Right lobe of liver (tissue), 6 donors: ENCODE results near the gene CKAP5. TPM values are rescaled to one million over a fixed set of nuclear protein-coding genes. Genes with fewer than 3 reads are reported as not detected.
"Not testable (repeated sequence)": the region's sequence is repeated elsewhere in the genome, so short reads cannot be mapped to it uniquely, and the experiment has no call there.

ENCODE experiments used
- ATAC-seq, 4 donors: fragments of 200-7000 bp; cut with Tn5 transposase; one replicate each; pipeline ENCODE4 v1.9.1; 2020; ENCODE audit warnings: mild to moderate bottlenecking in 4 of 4, moderate library complexity in 4 of 4
- DNase-seq, 3 donors: peaks; one replicate each; pipeline ENCODE4 v3.0.0-alpha.2; 2020
- H3K27ac ChIP-seq, 3 donors: fragments of 200-600 bp; one replicate each; pipeline ENCODE4 v1.8.0; 2022
- H3K27me3 ChIP-seq, 2 donors: fragments of 200-600 bp; one replicate each; pipeline ENCODE4 v1.8.0; 2022
- H3K36me3 ChIP-seq, 4 donors: fragments of 200-600 bp; sonication (generic) in 1 of 4; one replicate each; pipeline versions ENCODE4 v1.5.1 to v1.8.0; 2017 to 2022; ENCODE audit warnings: control low read depth in 1 of 4
- H3K4me1 ChIP-seq, 4 donors: fragments of 200-600 bp; sonication (generic) in 1 of 4; one replicate each; pipeline versions ENCODE4 v1.5.1 to v1.8.0; 2017 to 2022; ENCODE audit warnings: control low read depth in 1 of 4
- H3K4me3 ChIP-seq, 3 donors: fragments of 200-600 bp; one replicate each; pipeline ENCODE4 v1.8.0; 2022
- H3K9me3 ChIP-seq, 4 donors: fragments of 200-600 bp; sonication (generic) in 1 of 4; one replicate each; pipeline versions ENCODE4 v1.5.1 to v1.8.0; 2017 to 2022; ENCODE audit warnings: control low read depth in 1 of 4
- CTCF ChIP-seq, 4 donors: fragments of 200-600 bp in 3 of 4; fragments of 450-650 bp in 1 of 4; IDR thresholded peaks; one replicate each; pipeline versions ENCODE4 v1.5.1 to v1.8.0; 2016 to 2022; ENCODE audit warnings: antibody characterized with exemption in 4 of 4, mild to moderate bottlenecking in 2 of 4
- POLR2A ChIP-seq: fragments of 450-650 bp; IDR thresholded peaks from one replicate; pipeline ENCODE4 v1.6.1; 2017; ENCODE audit warnings: antibody characterized with exemption, mild to moderate bottlenecking
- WGBS: methylation state at CpG from one replicate; pipeline ENCODE4 v1.1.6; 2018; ENCODE audit warnings: low coverage, low lambda C conversion rate; ENCODE audit not compliant: insufficient coverage; ENCODE audit errors: missing lambda C conversion rate; 5-methylcytosine and 5-hydroxymethylcytosine counted together
- intact Hi-C, 2 donors: fragments of 100-400 bp; cut with DNase I; formaldehyde crosslinking; loops; one replicate each; pipeline versions ENCODE4 v1.11.2 to v1.14.1; 2022
- total RNA-seq, 6 experiments: library from RNA; depleted of rRNA in 2 of 6; stranded (reverse); fragments of >200 nt in 2 of 6; fragmentation: NEBNext Ultra II Directional in 3 of 6; extraction: Animal tissue kit (Norgen Biotek cat#: 25700) in 3 of 6; gene quantifications; one replicate each; pipeline versions ENCODE4 v1.1.0 to v1.2.4, GENCODE V29; 2016 to 2023
- donor health status: DM: no; HTN: yes; CAD: no.
- donor health status: DM: no; HTN: no; CAD: no.
- donor health status: DM: no; HTN: no; CAD: no.
- donor health status: DM: no; HTN: yes; CAD: no.
- donor health status: DM: no; HTN: yes; CAD: no.

Gene CKAP5
- total RNA-seq, 6 experiments from 2014 or later = 12.9 to 30.2 (median 21.2) TPM

- Histone ChIP-seq H3K4me1 (peaks cover 0 to 48% (median 5%) of the 10 kb centered on the region in 4 donors), H3K36me3 (no peaks in the 10 kb centered on the region), H3K27me3 (no peaks in the 10 kb centered on the region), H3K27ac (no peak overlapping the region), H3K9me3 (no peaks in the 10 kb centered on the region), H3K4me3 (no peak overlapping the region)
- intact Hi-C loops = no loop called here
- ATAC-seq = no peak
- WGBS = 65% methylated on average over 5 of the region's 7 CpGs
- TF ChIP-seq POLR2A = no peak
- no peak for TF ChIP-seq CTCF (IDR thresholded peaks at IDR 0.05)
- no peak for DNase-seq
Measured at GRCh38 chr11:46712874-46713576, 133.1 kb downstream of the CKAP5 start.

- DNase-seq (no peak), ATAC-seq (peak in 2 of 4 donors; percentile 17 to 21)
- TF ChIP-seq POLR2A (no peak), CTCF (IDR thresholded peaks at IDR 0.05) (no peak)
- intact Hi-C loops = no loop called here
- Histone ChIP-seq H3K36me3 (peaks cover 0 to 4% (median 0%) of the 10 kb centered on the region in 4 donors), H3K4me3 (no peak overlapping the region), H3K9me3 (no peaks in the 10 kb centered on the region), H3K27ac (peak overlapping the region; percentile 44 to 77 (median 46)), H3K4me1 (peaks cover 0 to 35% (median 2%) of the 10 kb centered on the region in 4 donors), H3K27me3 (no peaks in the 10 kb centered on the region)
- WGBS = 94% methylated on average over 2 of the region's 5 CpGs
Measured at GRCh38 chr11:46711303-46711702, 134.8 kb downstream of the CKAP5 start.

- intact Hi-C loops = no loop called here
- peak; percentile 81 to 87 (median 85) for ATAC-seq
- Histone ChIP-seq H3K27me3 (no peaks in the 10 kb centered on the region), H3K36me3 (peaks cover 0 to 9% (median 1%) of the 10 kb centered on the region in 4 donors), H3K9me3 (no peaks in the 10 kb centered on the region), H3K4me1 (peaks cover 0 to 35% (median 2%) of the 10 kb centered on the region in 4 donors), H3K4me3 (no peak overlapping the region), H3K27ac (peak overlapping the region; percentile 44 to 77 (median 46))
- peak in 2 of 3 donors; percentile 77 to 80 for DNase-seq
- WGBS = 50% methylated on average over 7 of the region's 10 CpGs
- TF ChIP-seq POLR2A (no peak), CTCF (IDR thresholded peaks at IDR 0.05) (no peak)
Measured at GRCh38 chr11:46710821-46711269, 135.2 kb downstream of the CKAP5 start.

- Histone ChIP-seq H3K4me1 (peaks cover 0 to 29% (median 0%) of the 10 kb centered on the region in 4 donors), H3K36me3 (peaks cover 6 to 24% (median 14%) of the 10 kb centered on the region in 4 donors)
- intact Hi-C loops, H3K27ac ChIP-seq, H3K27me3 ChIP-seq, DNase-seq, H3K4me3 ChIP-seq, ATAC-seq, H3K9me3 ChIP-seq: not testable (repeated sequence)
- 95% methylated on average over 9 of the region's 9 CpGs for whole genome bisulfite sequencing
Measured at GRCh38 chr11:46709351-46709750, 136.7 kb downstream of the CKAP5 start.

GRCh38 chr11:46706886-46707285 lies 139.2 kb downstream of the CKAP5 start:
- intact Hi-C loops = no loop called here
- ATAC-seq (no peak), DNase-seq (no peak)
- Histone ChIP-seq H3K36me3 (peaks cover 6 to 47% (median 21%) of the 10 kb centered on the region in 4 donors), H3K27ac (no peak overlapping the region), H3K4me1 (peaks cover 0 to 24% (median 5%) of the 10 kb centered on the region in 4 donors), H3K4me3 (no peak overlapping the region), H3K9me3 (no peaks in the 10 kb centered on the region), H3K27me3 (no peaks in the 10 kb centered on the region)
- WGBS = 76% methylated on average over 6 of the region's 7 CpGs
- TF ChIP-seq POLR2A (no peak), CTCF (IDR thresholded peaks at IDR 0.05) (no peak)
